Endothelial cell of umbilical vein (primary cell): Measurements from ENCODE around the gene COL13A1. TPM values are rescaled to one million over a fixed set of nuclear protein-coding genes. Genes with fewer than 3 reads are reported as not detected.

Experiments
- BruUV-seq: library from RNA; stranded (reverse); fragments of 400-500 nt; replicated peaks from 2 replicates; lab custom pipeline; 2021; lab: Mats Ljungman, UMichigan
- CTCF ChIA-PET: fragments of 300-600, 350-600 bp; sonication (Branson Sonifier 250); formaldehyde crosslinking; loops from one replicate; lab custom pipeline; 2021; ENCODE audit warnings: antibody characterized with exemption, inconsistent platforms; lab: Charles Lee
- POLR2A ChIA-PET: fragments of 300-600, 350-600 bp; sonication (Branson Sonifier 250); formaldehyde crosslinking; loops from one replicate; lab custom pipeline; 2021; ENCODE audit warnings: antibody characterized with exemption, inconsistent platforms; lab: Charles Lee
- DNase-seq: peaks from one replicate; pipeline ENCODE4 v3.0.0-alpha.2; 2011; ENCODE audit warnings: low read depth, low spot score
- FAIRE-seq: peaks from 2 replicates; lab custom pipeline; 2011; peaks lifted over from hg19 to GRCh38; lab: Jason Lieb, UNC
- H2AFZ ChIP-seq: 2 replicates; pipeline ENCODE4 v1.6.0; 2012; ENCODE audit warnings: low read depth, low read length, control low read depth, inconsistent platforms
- H3K27ac ChIP-seq: 2 replicates; pipeline ENCODE4 v1.5.1; 2011; ENCODE audit warnings: low read depth, mild to moderate bottlenecking, control low read depth, low read length, moderate library complexity; ENCODE audit not compliant: insufficient read depth
- H3K27me3 ChIP-seq, 2 experiments: 2 replicates each; pipeline versions ENCODE4 v1.6.0 to v1.6.1; 2011; ENCODE audit warnings: low read length in 2 of 2, mixed read lengths in 1 of 2; ENCODE audit not compliant: control insufficient read depth in 2 of 2, insufficient read depth in 2 of 2
- H3K36me3 ChIP-seq, 2 experiments: 2 replicates in 1 of 2; 3 replicates in 1 of 2; pipeline ENCODE4 v1.5.1; 2011; ENCODE audit warnings: low read length in 2 of 2, mild to moderate bottlenecking in 1 of 2, moderate library complexity in 1 of 2; ENCODE audit not compliant: control insufficient read depth in 2 of 2, insufficient read depth in 2 of 2; ENCODE audit errors: extremely low read depth in 1 of 2
- H3K4me1 ChIP-seq: 3 replicates; pipeline ENCODE4 v1.5.1; 2011; ENCODE audit warnings: mild to moderate bottlenecking, low read length; ENCODE audit not compliant: control insufficient read depth, insufficient read depth; ENCODE audit errors: extremely low read depth
- H3K4me2 ChIP-seq: 2 replicates; pipeline ENCODE4 v1.6.1; 2011; ENCODE audit warnings: low read length, control low read depth, mixed read lengths; ENCODE audit not compliant: insufficient read depth
- H3K4me3 ChIP-seq, 3 experiments: fragments of 200-600 bp in 1 of 3; sonication (generic), shearing (Covaris generic) in 1 of 3; replicated peaks in 1 of 3; 2 replicates each; pipeline ENCODE4 v1.5.1; 2011 to 2016; ENCODE audit warnings: control low read depth in 3 of 3, low read length in 3 of 3, mild to moderate bottlenecking in 2 of 3, inconsistent platforms in 1 of 3, low read depth in 1 of 3, moderate library complexity in 1 of 3; ENCODE audit not compliant: insufficient read depth in 1 of 3
- H3K79me2 ChIP-seq: 2 replicates; pipeline ENCODE4 v1.6.0; 2012; ENCODE audit warnings: low read length, inconsistent platforms; ENCODE audit not compliant: control insufficient read depth, insufficient read depth
- H3K9ac ChIP-seq: replicated peaks from 2 replicates; pipeline ENCODE3; 2011; ENCODE audit warnings: low read length, control low read depth; ENCODE audit not compliant: insufficient read depth; ENCODE audit errors: extremely low read depth
- H3K9me1 ChIP-seq: replicated peaks from 3 replicates; pipeline ENCODE4 v1.6.0; 2011; ENCODE audit warnings: mild to moderate bottlenecking, low read length; ENCODE audit not compliant: control insufficient read depth, insufficient read depth; ENCODE audit errors: extremely low read depth
- H3K9me3 ChIP-seq: replicated peaks from 2 replicates; pipeline ENCODE4 v1.5.1; 2012; ENCODE audit warnings: low read length, inconsistent platforms; ENCODE audit not compliant: control insufficient read depth, insufficient read depth
- H4K20me1 ChIP-seq: replicated peaks from 2 replicates; pipeline ENCODE3; 2011; ENCODE audit warnings: mild to moderate bottlenecking, low read length; ENCODE audit not compliant: control insufficient read depth, insufficient read depth; ENCODE audit errors: extremely low read depth
- EZH2 ChIP-seq: IDR thresholded peaks from 2 replicates; pipeline ENCODE4 v1.6.1; 2012; ENCODE audit warnings: borderline replicate concordance, low read depth, mild to moderate bottlenecking, moderate library complexity, low read length, inconsistent platforms; ENCODE audit not compliant: severe bottlenecking
- FOS ChIP-seq: IDR thresholded peaks from 2 replicates; pipeline ENCODE4 v1.6.1; 2011; ENCODE audit warnings: mild to moderate bottlenecking, low read length, moderate library complexity, borderline replicate concordance; ENCODE audit not compliant: insufficient read depth
- GATA2 ChIP-seq: IDR thresholded peaks from 2 replicates; pipeline ENCODE4 v1.7.0; 2011; ENCODE audit warnings: low read depth, mild to moderate bottlenecking, moderate library complexity, mixed read lengths, low read length; ENCODE audit not compliant: insufficient read length, insufficient read depth
- JUN ChIP-seq: IDR thresholded peaks from 2 replicates; pipeline ENCODE4 v1.6.1; 2011; ENCODE audit warnings: borderline replicate concordance, low read depth; ENCODE audit not compliant: insufficient read length, insufficient read depth
- MAX ChIP-seq: IDR thresholded peaks from 2 replicates; pipeline ENCODE4 v1.6.1; 2011; ENCODE audit not compliant: insufficient read depth, insufficient read length
- MYC ChIP-seq: IDR thresholded peaks from one replicate; pipeline ENCODE4 v1.6.1; 2011; ENCODE audit warnings: mild to moderate bottlenecking, low read depth, low read length
- POLR2A ChIP-seq: IDR thresholded peaks from 2 replicates; pipeline ENCODE4 v1.6.1; 2012; ENCODE audit warnings: low read depth, mild to moderate bottlenecking, control low read depth, low read length
- POLR2AphosphoS5 ChIP-seq: IDR thresholded peaks from 2 replicates; pipeline ENCODE4 v1.6.1; 2012; ENCODE audit warnings: low read depth, mild to moderate bottlenecking, control low read depth, low read length, moderate library complexity; ENCODE audit not compliant: insufficient read depth
- dilution Hi-C: fragments of 300-500 bp; cut with MboI; formaldehyde crosslinking; loops from one replicate; pipeline ENCODE4 v1.15.0; 2019; ENCODE audit warnings: low sequenced_read_pairs; ENCODE audit not compliant: extremely low pct_ligation_motif_present
- intact Hi-C: fragments of 100-400 bp; cut with micrococcal nuclease; formaldehyde crosslinking; loops from one replicate; pipeline ENCODE4 v1.10.0; 2022
- polyA plus RNA-seq, 4 experiments: library from polyadenylated mRNA; depleted of rRNA in 3 of 4; stranded (reverse) in 3 of 4; unstranded in 1 of 4; fragments of >200 nt; gene quantifications; 2 replicates each; pipeline versions ENCODE4 v1.2.1 to v1.2.3, GENCODE V29; 2011 to 2012; ENCODE audit warnings: missing spikeins in 1 of 4
- total RNA-seq: library from RNA; stranded (reverse); gene quantifications from 2 replicates; pipeline ENCODE4 v1.2.3, GENCODE V29; 2021

COL13A1 gene
- total and polyA plus RNA-seq, 2 donors (not counting 3 experiments of a cell fraction or from before 2014, with no cell fraction given) = 21.4 to 47.5 TPM

GRCh38 chr10:69901022-69901421 is 99.3 kb downstream of the COL13A1 start:
- POLR2A ChIA-PET = no interaction called here
- Histone ChIP-seq H4K20me1 (no peaks in the 10 kb centered on the region), H3K9me1 (no peaks in the 10 kb centered on the region), H3K4me1 (peaks cover 11% of the 10 kb centered on the region), H3K4me3 (no peak overlapping the region), H3K36me3 (no peaks in the 10 kb centered on the region), H3K4me2 (no peak overlapping the region), H3K79me2 (no peaks in the 10 kb centered on the region), H3K27ac (no peak overlapping the region), H3K9me3 (no peaks in the 10 kb centered on the region), H3K27me3 (no peaks in the 10 kb centered on the region), H2AFZ (no peak overlapping the region), H3K9ac (no peak overlapping the region)
- intact Hi-C loops = loop anchor here (1.0 kb wide), 1 partner anchor 13 kb away; no protein-coding TSS in a partner anchor
- dilution Hi-C loops = no loop called here
- no TSS peak for BruUV-seq
- no peak for TF ChIP-seq EZH2
- no peak for TF ChIP-seq POLR2AphosphoS5
- no peak for TF ChIP-seq JUN
- no peak for TF ChIP-seq POLR2A
- no peak for TF ChIP-seq GATA2
- TF ChIP-seq MAX = no peak
- TF ChIP-seq FOS = no peak
- TF ChIP-seq MYC = no peak
- DNase-seq (no peak), FAIRE-seq (no peak)
- CTCF ChIA-PET = interaction anchor here (1.0 to 3.9 kb wide), 19 partner anchors 10 to 113 kb away, joined by 3 to 66 read pairs (median 6); no protein-coding TSS in a partner anchor
